ENCODE results near the gene GPANK1.

The GPANK1 gene

GRCh38 chr6:31683591-31683990 is 18.8 kb upstream of the GPANK1 start:
- no peak overlapping the region for H2BK120ac ChIP-seq (ENCODE audit: low read depth, low read length)
- H3K4me3 ChIP-seq (ENCODE audit: low read length) = no peak overlapping the region
- no peaks in the 10 kb centered on the region for H3K4me1 ChIP-seq (ENCODE audit: control insufficient read depth, low read depth, low read length)
- no peaks in the 10 kb centered on the region for H3K79me2 ChIP-seq (ENCODE audit: control insufficient read depth, insufficient read depth, low read length)
- no peak overlapping the region for H2AK5ac ChIP-seq (ENCODE audit: low read length)
- H3K4ac ChIP-seq (ENCODE audit: low read depth, low read length) = no peak overlapping the region
- peak overlapping the region; percentile 47 for H3K9ac ChIP-seq (ENCODE audit: low read length)
- H3K36me3 ChIP-seq (ENCODE audit: control insufficient read depth, insufficient read depth, low read length) = peaks cover 10% of the 10 kb centered on the region
- H4K5ac ChIP-seq (ENCODE audit: low read length) = no peak overlapping the region
- H2BK15ac ChIP-seq (replicated peaks; ENCODE audit: low read depth) = no peak overlapping the region
- no peak overlapping the region for H4K8ac ChIP-seq (ENCODE audit: low read depth, low read length)
- WGBS (ENCODE audit: extremely low coverage, insufficient coverage, low lambda C conversion rate) = no CpG with 5 or more reads among the region's 13 CpGs
- peak overlapping the region; percentile 61 for H3K56ac ChIP-seq (ENCODE audit: low read length)
- no peak overlapping the region for H3K4me2 ChIP-seq (ENCODE audit: low read length)
- no peak overlapping the region for H2BK5ac ChIP-seq (ENCODE audit: low read length)
- DNase-seq = no peak
- H3K18ac ChIP-seq (ENCODE audit: low read length) = no peak overlapping the region
- no peaks in the 10 kb centered on the region for H3K27me3 ChIP-seq (ENCODE audit: insufficient read depth, low read length, poor library complexity)
- no peak overlapping the region for H3K27ac ChIP-seq (ENCODE audit: low read depth, low read length)
- no peak overlapping the region for H3K23ac ChIP-seq (ENCODE audit: low read length)
- no peaks in the 10 kb centered on the region for H3K79me1 ChIP-seq (ENCODE audit: low read length)

DNA sequence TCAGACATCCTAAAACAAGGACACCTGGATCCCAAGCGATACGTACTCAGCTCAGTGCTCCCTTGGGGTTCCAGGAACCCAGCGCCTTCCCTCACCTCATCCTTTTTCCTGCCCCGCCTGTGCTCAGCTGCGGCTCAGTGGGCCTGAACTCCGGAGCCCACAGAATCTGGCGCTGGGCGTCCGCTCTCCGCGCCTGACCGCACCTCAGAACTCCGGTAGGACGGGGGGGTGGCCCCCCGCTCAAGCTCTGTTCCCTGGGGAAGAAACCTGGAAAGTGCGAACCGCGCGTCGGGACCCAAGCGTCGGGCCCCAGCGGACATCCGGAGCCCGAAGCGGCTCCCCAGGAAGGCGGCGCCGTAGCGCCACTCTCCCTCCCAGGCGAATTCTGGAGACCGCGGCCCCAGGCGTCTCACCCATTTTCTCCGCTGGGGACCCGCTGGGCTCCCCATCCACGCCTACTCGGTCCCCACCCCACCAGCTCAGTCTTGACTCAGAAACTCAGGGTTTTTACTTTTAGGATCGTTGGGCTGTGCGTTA is 16.4 kb upstream of the GPANK1 start:
- peak; percentile 56 for DNase-seq
- Histone ChIP-seq H3K27me3 (ENCODE audit: insufficient read depth, low read length, poor library complexity) (no peaks in the 10 kb centered on the region), H2BK15ac (replicated peaks; ENCODE audit: low read depth) (peak overlapping the region; percentile 13), H4K5ac (ENCODE audit: low read length) (no peak overlapping the region), H3K4me3 (ENCODE audit: low read length) (no peak overlapping the region), H2BK120ac (ENCODE audit: low read depth, low read length) (no peak overlapping the region), H3K79me2 (ENCODE audit: control insufficient read depth, insufficient read depth, low read length) (no peaks in the 10 kb centered on the region), H3K27ac (ENCODE audit: low read depth, low read length) (peak overlapping the region; percentile 9), H3K36me3 (ENCODE audit: control insufficient read depth, insufficient read depth, low read length) (no peaks in the 10 kb centered on the region), H2BK5ac (ENCODE audit: low read length) (no peak overlapping the region), H4K8ac (ENCODE audit: low read depth, low read length) (peak overlapping the region; percentile 60), H3K9ac (ENCODE audit: low read length) (peak overlapping the region; percentile 68), H3K4ac (ENCODE audit: low read depth, low read length) (peak overlapping the region; percentile 46), H2AK5ac (ENCODE audit: low read length) (no peak overlapping the region), H3K23ac (ENCODE audit: low read length) (no peak overlapping the region), H3K56ac (ENCODE audit: low read length) (peak overlapping the region; percentile 63), H3K4me2 (ENCODE audit: low read length) (peak overlapping the region; percentile 83), H3K4me1 (ENCODE audit: control insufficient read depth, low read depth, low read length) (no peaks in the 10 kb centered on the region), H3K79me1 (ENCODE audit: low read length) (no peaks in the 10 kb centered on the region), H3K18ac (ENCODE audit: low read length) (peak overlapping the region; percentile 78)
- no CpG with 5 or more reads among the region's 40 CpGs for WGBS (ENCODE audit: extremely low coverage, insufficient coverage, low lambda C conversion rate)

DNA sequence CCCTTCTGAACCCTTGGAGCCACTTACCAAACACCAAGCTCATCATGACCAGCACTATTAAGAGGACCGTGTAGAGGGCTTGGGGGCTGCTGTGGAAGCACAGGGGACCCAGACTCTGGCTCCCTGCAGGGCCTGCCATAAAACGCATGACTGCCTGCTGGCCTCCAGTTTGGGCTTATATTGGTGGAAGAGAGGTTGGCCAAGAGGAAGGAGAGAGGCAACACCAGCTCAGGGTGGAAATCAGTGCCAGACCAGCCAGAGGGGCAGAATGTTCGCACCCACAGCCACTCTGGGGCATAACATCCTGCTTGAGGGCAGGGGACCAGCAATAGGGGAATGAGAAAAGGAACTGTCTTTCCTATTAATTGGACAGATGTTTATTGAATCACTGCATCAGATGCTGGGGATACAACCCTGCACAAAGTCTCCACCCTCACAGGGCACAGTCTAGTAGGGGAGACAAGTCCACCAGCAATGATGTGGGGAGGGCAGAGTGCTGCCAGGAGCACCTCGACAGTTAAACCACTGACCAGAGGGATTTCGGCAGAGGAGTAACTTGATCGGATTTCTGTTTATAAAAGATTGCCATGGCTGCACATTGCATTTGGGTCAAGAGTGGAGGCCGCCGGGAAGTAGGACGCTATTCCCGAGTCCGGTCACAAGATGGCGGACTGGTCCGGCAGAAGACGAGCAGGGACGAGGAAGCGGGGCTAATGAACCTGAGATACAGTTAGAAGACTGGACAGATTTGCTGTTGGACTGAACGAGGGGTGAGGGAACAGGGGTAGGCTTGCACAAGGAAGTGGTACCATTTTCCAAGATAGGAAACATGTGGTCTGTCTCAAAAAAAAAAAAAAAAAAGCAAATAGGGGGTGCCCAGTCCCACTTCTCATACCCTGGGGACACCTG is 15.7 kb upstream of the GPANK1 start, which contains the start of gene LY6G5C:
LY6G5C (minus strand) TSS at position 842 of the 909 bp plus-strand sequence; CDS start at position 148, 694 bp downstream.
- Histone ChIP-seq H3K4me1 (ENCODE audit: control insufficient read depth, low read depth, low read length) (no peaks in the 10 kb centered on the region), H3K23ac (ENCODE audit: low read length) (no peak within 1 kb of the TSS), H3K27ac (ENCODE audit: low read depth, low read length) (peak within 1 kb of the TSS; percentile 9), H3K27me3 (ENCODE audit: insufficient read depth, low read length, poor library complexity) (no peaks in the 10 kb centered on the region), H3K36me3 (ENCODE audit: control insufficient read depth, insufficient read depth, low read length) (no peaks in the 10 kb centered on the region), H3K9ac (ENCODE audit: low read length) (peak within 1 kb of the TSS; percentile 68), H3K79me2 (ENCODE audit: control insufficient read depth, insufficient read depth, low read length) (no peaks in the 10 kb centered on the region), H3K18ac (ENCODE audit: low read length) (peak within 1 kb of the TSS; percentile 78), H4K5ac (ENCODE audit: low read length) (no peak within 1 kb of the TSS), H3K4me2 (ENCODE audit: low read length) (peak within 1 kb of the TSS; percentile 83), H4K8ac (ENCODE audit: low read depth, low read length) (peak within 1 kb of the TSS; percentile 60), H3K79me1 (ENCODE audit: low read length) (no peaks in the 10 kb centered on the region), H2BK120ac (ENCODE audit: low read depth, low read length) (no peak within 1 kb of the TSS), H2AK5ac (ENCODE audit: low read length) (no peak within 1 kb of the TSS), H2BK15ac (replicated peaks; ENCODE audit: low read depth) (peak within 1 kb of the TSS; percentile 13), H3K4ac (ENCODE audit: low read depth, low read length) (peak within 1 kb of the TSS; percentile 46), H3K4me3 (ENCODE audit: low read length) (no peak within 1 kb of the TSS), H3K56ac (ENCODE audit: low read length) (peak within 1 kb of the TSS; percentile 67), H2BK5ac (ENCODE audit: low read length) (no peak within 1 kb of the TSS)
- DNase-seq = peak; percentile 79
- no CpG with 5 or more reads among the region's 17 CpGs for whole genome bisulfite sequencing (ENCODE audit: extremely low coverage, insufficient coverage, low lambda C conversion rate)

DNA sequence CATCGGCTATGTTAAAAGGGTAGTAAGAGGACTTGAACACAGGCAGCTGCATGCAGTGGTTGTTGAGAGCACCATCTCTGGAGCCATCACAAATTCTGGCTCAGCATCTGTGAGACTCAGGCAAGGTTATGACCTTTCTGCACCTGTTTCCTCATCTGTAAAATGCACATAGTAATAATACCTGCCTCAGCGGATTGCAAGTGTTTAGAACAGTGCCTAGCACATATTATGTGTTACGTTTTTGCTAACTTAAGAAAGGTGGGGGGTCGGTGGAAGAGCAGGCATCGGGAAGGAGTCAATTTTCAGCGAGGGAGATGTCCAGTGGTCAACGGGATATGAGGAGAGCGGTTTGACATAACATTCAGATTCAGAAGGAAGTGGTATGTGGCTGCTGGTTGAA is 13.2 kb upstream of the GPANK1 start:
- H3K56ac ChIP-seq (ENCODE audit: low read length) = no peak overlapping the region
- H3K4me3 ChIP-seq (ENCODE audit: low read length) = no peak overlapping the region
- no peak overlapping the region for H2BK15ac ChIP-seq (replicated peaks; ENCODE audit: low read depth)
- H3K79me2 ChIP-seq (ENCODE audit: control insufficient read depth, insufficient read depth, low read length) = no peaks in the 10 kb centered on the region
- no peak overlapping the region for H3K9ac ChIP-seq (ENCODE audit: low read length)
- no peak overlapping the region for H2BK5ac ChIP-seq (ENCODE audit: low read length)
- no peak for DNase-seq
- no peak overlapping the region for H3K18ac ChIP-seq (ENCODE audit: low read length)
- H2BK120ac ChIP-seq (ENCODE audit: low read depth, low read length) = no peak overlapping the region
- no CpG with 5 or more reads among the region's 8 CpGs for WGBS (ENCODE audit: extremely low coverage, insufficient coverage, low lambda C conversion rate)
- no peaks in the 10 kb centered on the region for H3K79me1 ChIP-seq (ENCODE audit: low read length)
- no peak overlapping the region for H3K27ac ChIP-seq (ENCODE audit: low read depth, low read length)
- no peak overlapping the region for H3K4me2 ChIP-seq (ENCODE audit: low read length)
- no peaks in the 10 kb centered on the region for H3K4me1 ChIP-seq (ENCODE audit: control insufficient read depth, low read depth, low read length)
- no peaks in the 10 kb centered on the region for H3K36me3 ChIP-seq (ENCODE audit: control insufficient read depth, insufficient read depth, low read length)
- H3K23ac ChIP-seq (ENCODE audit: low read length) = no peak overlapping the region
- no peak overlapping the region for H4K5ac ChIP-seq (ENCODE audit: low read length)
- H2AK5ac ChIP-seq (ENCODE audit: low read length) = no peak overlapping the region
- no peak overlapping the region for H4K8ac ChIP-seq (ENCODE audit: low read depth, low read length)
- H3K27me3 ChIP-seq (ENCODE audit: insufficient read depth, low read length, poor library complexity) = no peaks in the 10 kb centered on the region
- H3K4ac ChIP-seq (ENCODE audit: low read depth, low read length) = no peak overlapping the region

DNA sequence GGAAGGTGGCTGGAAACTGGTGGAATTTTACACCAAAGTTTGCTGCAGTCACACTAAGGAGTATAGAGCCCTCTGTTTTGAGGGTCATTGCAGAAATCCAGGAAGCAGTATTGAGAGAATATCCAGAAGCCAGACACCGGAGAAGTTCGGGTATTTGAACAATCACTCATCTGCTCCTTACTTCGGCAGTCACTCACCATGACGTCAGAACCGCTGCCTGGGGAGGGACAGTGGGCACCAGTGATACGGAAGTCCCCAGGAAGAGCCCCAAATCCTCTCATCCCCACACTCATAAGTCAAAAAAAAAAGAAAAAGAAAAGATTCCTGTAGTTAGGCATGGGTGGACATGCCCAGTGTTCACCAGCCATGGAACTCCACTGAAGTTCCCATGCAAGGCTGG is 12.1 kb upstream of the GPANK1 start:
- Histone ChIP-seq H3K56ac (ENCODE audit: low read length) (no peak overlapping the region), H2BK120ac (ENCODE audit: low read depth, low read length) (no peak overlapping the region), H3K4ac (ENCODE audit: low read depth, low read length) (no peak overlapping the region), H3K18ac (ENCODE audit: low read length) (no peak overlapping the region), H2BK15ac (replicated peaks; ENCODE audit: low read depth) (no peak overlapping the region), H3K36me3 (ENCODE audit: control insufficient read depth, insufficient read depth, low read length) (peaks cover 2% of the 10 kb centered on the region), H3K4me3 (ENCODE audit: low read length) (no peak overlapping the region), H3K79me1 (ENCODE audit: low read length) (no peaks in the 10 kb centered on the region), H3K79me2 (ENCODE audit: control insufficient read depth, insufficient read depth, low read length) (no peaks in the 10 kb centered on the region), H2AK5ac (ENCODE audit: low read length) (no peak overlapping the region), H3K27me3 (ENCODE audit: insufficient read depth, low read length, poor library complexity) (no peaks in the 10 kb centered on the region), H4K5ac (ENCODE audit: low read length) (no peak overlapping the region), H3K9ac (ENCODE audit: low read length) (no peak overlapping the region), H4K8ac (ENCODE audit: low read depth, low read length) (no peak overlapping the region), H3K4me2 (ENCODE audit: low read length) (no peak overlapping the region), H3K4me1 (ENCODE audit: control insufficient read depth, low read depth, low read length) (no peaks in the 10 kb centered on the region), H2BK5ac (ENCODE audit: low read length) (no peak overlapping the region), H3K27ac (ENCODE audit: low read depth, low read length) (no peak overlapping the region), H3K23ac (ENCODE audit: low read length) (no peak overlapping the region)
- WGBS (ENCODE audit: extremely low coverage, insufficient coverage, low lambda C conversion rate) = no CpG with 5 or more reads among the region's 6 CpGs
- no peak for DNase-seq

Measured in mesendoderm (in vitro differentiated cells).